Activated naive CD8-positive, alpha-beta T cell treated with anti-CD3 and anti-CD28 coated beads, Interleukin-2, amount 10 ng/mL, durations not matched to agents 7 days and 5 days (primary cell): ENCODE measurements around the gene SORCS2. TPM values are rescaled to one million over a fixed set of nuclear protein-coding genes. Genes with fewer than 3 reads are reported as not detected.

ENCODE experiments used
- ATAC-seq: fragments of 150-1000 bp; cut with Tn5 transposase; one replicate; pipeline ENCODE4 v1.10.0; 2021; ENCODE audit warnings: low read depth, moderate library complexity
- POLR2A ChIA-PET: fragments of 350-600 bp; sonication (Branson Sonifier 250); formaldehyde crosslinking; loops from one replicate; lab custom pipeline; 2021; ENCODE audit warnings: antibody characterized with exemption; lab: Charles Lee
- DNase-seq: peaks from one replicate; pipeline ENCODE4 v3.0.0; 2021
- H3K27ac Mint-ChIP-seq: one replicate; pipeline ENCODE4 v1.8.0; 2022; ENCODE audit warnings: mild to moderate bottlenecking, mixed read lengths
- H3K27me3 Mint-ChIP-seq: one replicate; pipeline ENCODE4 v1.8.0; 2022; ENCODE audit warnings: mild to moderate bottlenecking, moderate library complexity, mixed read lengths
- H3K36me3 Mint-ChIP-seq: one replicate; pipeline ENCODE4 v1.8.0; 2021; ENCODE audit warnings: mild to moderate bottlenecking, mixed read lengths
- H3K4me1 Mint-ChIP-seq: one replicate; pipeline ENCODE4 v1.8.0; 2021; ENCODE audit warnings: mixed read lengths
- H3K4me3 Mint-ChIP-seq: one replicate; pipeline ENCODE4 v1.8.0; 2022; ENCODE audit warnings: mild to moderate bottlenecking, moderate library complexity, mixed read lengths
- H3K9me3 Mint-ChIP-seq: one replicate; pipeline ENCODE4 v1.8.0; 2021; ENCODE audit warnings: mixed read lengths
- total RNA-seq, 2 experiments: library from RNA; stranded (reverse); gene quantifications; one replicate each; pipeline ENCODE4 v1.2.3, GENCODE V29; 2021

SORCS2 gene
- total RNA-seq, 2 experiments from 2014 or later, result not detected

- no peak for ATAC-seq
- POLR2A ChIA-PET, result no interaction called here
- no peaks in the 10 kb centered on the region for H3K36me3 Mint-ChIP-seq
- no peak for DNase-seq
- no peaks in the 10 kb centered on the region for H3K27me3 Mint-ChIP-seq
- H3K9me3 Mint-ChIP-seq, result no peaks in the 10 kb centered on the region
- no peak overlapping the region for H3K27ac Mint-ChIP-seq
- H3K4me3 Mint-ChIP-seq, result no peak overlapping the region
- H3K4me1 Mint-ChIP-seq, result no peaks in the 10 kb centered on the region
Observed at GRCh38 chr4:7610022-7610670, 417.8 kb downstream of the SORCS2 start.

GRCh38 chr4:7610841-7611240 is 418.5 kb downstream of the SORCS2 start:
- ATAC-seq, result no peak
- no peak for DNase-seq
- POLR2A ChIA-PET, result no interaction called here
- Mint-ChIP-seq H3K9me3 (no peaks in the 10 kb centered on the region), H3K4me3 (no peak overlapping the region), H3K36me3 (no peaks in the 10 kb centered on the region), H3K27me3 (no peaks in the 10 kb centered on the region), H3K27ac (no peak overlapping the region), H3K4me1 (no peaks in the 10 kb centered on the region)

- ATAC-seq (no peak), DNase-seq (no peak)
- POLR2A ChIA-PET, result no interaction called here
- Mint-ChIP-seq H3K9me3 (no peaks in the 10 kb centered on the region), H3K4me3 (no peak overlapping the region), H3K36me3 (no peaks in the 10 kb centered on the region), H3K27ac (no peak overlapping the region), H3K27me3 (no peaks in the 10 kb centered on the region), H3K4me1 (no peaks in the 10 kb centered on the region)
Observed at GRCh38 chr4:7612311-7612897, 420.1 kb downstream of the SORCS2 start.

- H3K9me3 Mint-ChIP-seq, result no peaks in the 10 kb centered on the region
- POLR2A ChIA-PET, result no interaction called here
- H3K27me3 Mint-ChIP-seq, result no peaks in the 10 kb centered on the region
- H3K27ac Mint-ChIP-seq, result no peak overlapping the region
- no peak overlapping the region for H3K4me3 Mint-ChIP-seq
- H3K36me3 Mint-ChIP-seq, result no peaks in the 10 kb centered on the region
- no peaks in the 10 kb centered on the region for H3K4me1 Mint-ChIP-seq
- DNase-seq (no peak), ATAC-seq (no peak)
Observed at GRCh38 chr4:7614350-7614949, 422.1 kb downstream of the SORCS2 start.

GRCh38 chr4:7616193-7616592 is 423.9 kb downstream of the SORCS2 start:
- Mint-ChIP-seq H3K9me3 (no peaks in the 10 kb centered on the region), H3K4me1 (no peaks in the 10 kb centered on the region), H3K4me3 (no peak overlapping the region), H3K27me3 (no peaks in the 10 kb centered on the region), H3K27ac (no peak overlapping the region), H3K36me3 (no peaks in the 10 kb centered on the region)
- ATAC-seq (no peak), DNase-seq (no peak)
- POLR2A ChIA-PET, result no interaction called here

- H3K27me3 Mint-ChIP-seq, result no peaks in the 10 kb centered on the region
- no peaks in the 10 kb centered on the region for H3K4me1 Mint-ChIP-seq
- no peak overlapping the region for H3K4me3 Mint-ChIP-seq
- H3K27ac Mint-ChIP-seq, result no peak overlapping the region
- no peaks in the 10 kb centered on the region for H3K36me3 Mint-ChIP-seq
- DNase-seq (no peak), ATAC-seq (no peak)
- POLR2A ChIA-PET, result no interaction called here
- H3K9me3 Mint-ChIP-seq, result no peaks in the 10 kb centered on the region
Observed at GRCh38 chr4:7618361-7618760, 426.0 kb downstream of the SORCS2 start.

- DNase-seq, result no peak
- POLR2A ChIA-PET, result no interaction called here
- Mint-ChIP-seq H3K36me3 (no peaks in the 10 kb centered on the region), H3K27ac (no peak overlapping the region), H3K9me3 (no peaks in the 10 kb centered on the region), H3K4me3 (no peak overlapping the region), H3K27me3 (peaks cover under 1% of the 10 kb centered on the region), H3K4me1 (no peaks in the 10 kb centered on the region)
- no peak for ATAC-seq
Observed at GRCh38 chr4:7620086-7620813, 427.9 kb downstream of the SORCS2 start.

GRCh38 chr4:7620814-7621176 is 428.5 kb downstream of the SORCS2 start:
- DNase-seq (no peak), ATAC-seq (no peak)
- no peaks in the 10 kb centered on the region for H3K4me1 Mint-ChIP-seq
- H3K9me3 Mint-ChIP-seq, result no peaks in the 10 kb centered on the region
- no peak overlapping the region for H3K4me3 Mint-ChIP-seq
- POLR2A ChIA-PET, result no interaction called here
- H3K27ac Mint-ChIP-seq, result no peak overlapping the region
- H3K27me3 Mint-ChIP-seq, result peaks cover 3% of the 10 kb centered on the region
- no peaks in the 10 kb centered on the region for H3K36me3 Mint-ChIP-seq

GRCh38 chr4:7621252-7622035 is 429.1 kb downstream of the SORCS2 start:
- no peak for ATAC-seq
- Mint-ChIP-seq H3K27me3 (peaks cover 3% of the 10 kb centered on the region), H3K27ac (peak overlapping the region; percentile 14), H3K9me3 (no peaks in the 10 kb centered on the region), H3K4me3 (no peak overlapping the region), H3K4me1 (no peaks in the 10 kb centered on the region), H3K36me3 (no peaks in the 10 kb centered on the region)
- DNase-seq, result no peak
- POLR2A ChIA-PET, result no interaction called here

GRCh38 chr4:7622371-7622770 is 430.0 kb downstream of the SORCS2 start:
- no peaks in the 10 kb centered on the region for H3K4me1 Mint-ChIP-seq
- H3K9me3 Mint-ChIP-seq, result no peaks in the 10 kb centered on the region
- ATAC-seq (no peak), DNase-seq (no peak)
- POLR2A ChIA-PET, result no interaction called here
- no peak overlapping the region for H3K4me3 Mint-ChIP-seq
- peaks cover 3% of the 10 kb centered on the region for H3K27me3 Mint-ChIP-seq
- H3K27ac Mint-ChIP-seq, result no peak overlapping the region
- no peaks in the 10 kb centered on the region for H3K36me3 Mint-ChIP-seq

GRCh38 chr4:7623468-7623867 is 431.1 kb downstream of the SORCS2 start:
- Mint-ChIP-seq H3K27ac (no peak overlapping the region), H3K9me3 (no peaks in the 10 kb centered on the region), H3K36me3 (no peaks in the 10 kb centered on the region), H3K4me1 (no peaks in the 10 kb centered on the region), H3K4me3 (no peak overlapping the region), H3K27me3 (peaks cover 3% of the 10 kb centered on the region)
- DNase-seq, result no peak
- no peak for ATAC-seq
- POLR2A ChIA-PET, result no interaction called here

- no peak overlapping the region for H3K4me3 Mint-ChIP-seq
- no peaks in the 10 kb centered on the region for H3K4me1 Mint-ChIP-seq
- H3K27ac Mint-ChIP-seq, result no peak overlapping the region
- peaks cover 3% of the 10 kb centered on the region for H3K27me3 Mint-ChIP-seq
- no peak for DNase-seq
- POLR2A ChIA-PET, result no interaction called here
- H3K9me3 Mint-ChIP-seq, result no peaks in the 10 kb centered on the region
- no peak for ATAC-seq
- no peaks in the 10 kb centered on the region for H3K36me3 Mint-ChIP-seq
Observed at GRCh38 chr4:7624396-7624980, 432.1 kb downstream of the SORCS2 start.

GRCh38 chr4:7625071-7625470 is 432.7 kb downstream of the SORCS2 start:
- Mint-ChIP-seq H3K4me3 (no peak overlapping the region), H3K4me1 (no peaks in the 10 kb centered on the region), H3K36me3 (no peaks in the 10 kb centered on the region), H3K27me3 (peaks cover 3% of the 10 kb centered on the region), H3K9me3 (no peaks in the 10 kb centered on the region), H3K27ac (no peak overlapping the region)
- no peak for ATAC-seq
- POLR2A ChIA-PET, result no interaction called here
- no peak for DNase-seq
